ENCODE measurements around the gene NFE2. TPM values are rescaled to one million over a fixed set of nuclear protein-coding genes. Genes with fewer than 3 reads are reported as not detected.
"Not testable (repeated sequence)": the region's sequence is repeated elsewhere in the genome, so short reads cannot be mapped to it uniquely, and the experiment has no call there.

The NFE2 gene
- total RNA-seq, 2 experiments from 2014 or later = not detected

GRCh38 chr12:54324617-54325441, 24.0 kb upstream of the NFE2 start, which contains the start of gene COPZ1:
TSS of gene COPZ1 (plus strand) at chr12:54325131. CDS start at chr12:54325164, 33 bp downstream.
- ChIA-PET CTCF (ENCODE audit: unreplicated experiment) (interaction anchor here (0.6 to 1.9 kb wide), 14 partner anchors 13 to 699 kb away, joined by 3 to 6 read pairs (median 4); partner anchors contain the start of genes CBX5 and ZNF385A), POLR2A (interaction anchor here (0.5 to 2.2 kb wide), 11 partner anchors 8 to 270 kb away, joined by 3 to 15 read pairs (median 4); partner anchors contain the start of gene HNRNPA1)
- DNase-seq (ENCODE audit: low spot score) = peak; percentile 99
- Histone ChIP-seq H3K36me3 (ENCODE audit: insufficient read depth, low read length) (no peaks in the 10 kb centered on the region), H2AFZ (ENCODE audit: low read length) (peak within 1 kb of the TSS; percentile 98), H4K20me1 (ENCODE audit: insufficient read depth, low read length) (no peaks in the 10 kb centered on the region), H3K9me3 (ENCODE audit: low read length) (no peaks in the 10 kb centered on the region), H3K79me2 (ENCODE audit: insufficient read depth, low read depth, low read length) (peaks cover 14% of the 10 kb centered on the region), H3K4me1 (ENCODE audit: insufficient read depth, low read length, poor library complexity, severe bottlenecking) (peaks cover 5% of the 10 kb centered on the region), H3K4me3 (ENCODE audit: low read depth, low read length, poor library complexity, severe bottlenecking) (peak within 1 kb of the TSS; percentile 72), H3K27ac (ENCODE audit: low read depth, low read length, poor library complexity, severe bottlenecking) (peak within 1 kb of the TSS; percentile 1), H3K4me2 (ENCODE audit: low read length) (peak within 1 kb of the TSS; percentile 69), H3K9me2 (ENCODE audit: insufficient read depth, low read length) (no peaks in the 10 kb centered on the region)
- TF ChIP-seq EZH2phosphoT487 (IDR thresholded peaks at IDR 0.05; ENCODE audit: borderline replicate concordance, low read depth, low read length) (no peak), CTCF (conservative IDR thresholded peaks at IDR 0.05; ENCODE audit: low read length) (peak; percentile 94)
- BruUV-seq (replicated peaks) = no TSS peak
- intact Hi-C loops (cut with micrococcal nuclease; ENCODE audit: unreplicated experiment) = loop anchor here (1.0 to 2.0 kb wide), 3 partner anchors 30 to 45 kb away; partner anchors contain the start of genes CBX5 and HNRNPA1

- no peak for DNase-seq (ENCODE audit: low spot score)
- H3K27ac ChIP-seq (ENCODE audit: low read depth, low read length, poor library complexity, severe bottlenecking) = no peak overlapping the region
- no peaks in the 10 kb centered on the region for H3K9me3 ChIP-seq (ENCODE audit: low read length)
- H4K20me1 ChIP-seq (ENCODE audit: insufficient read depth, low read length) = no peaks in the 10 kb centered on the region
- BruUV-seq (replicated peaks) = no TSS peak
- ChIA-PET POLR2A (interaction anchor here (1.3 kb wide), 1 partner anchor 36 kb away, joined by 4 read pairs; no protein-coding TSS in a partner anchor), CTCF (ENCODE audit: unreplicated experiment) (interaction anchor here (0.8 kb wide), 1 partner anchor 58 kb away, joined by 4 read pairs; no protein-coding TSS in a partner anchor)
- H3K9me2 ChIP-seq (ENCODE audit: insufficient read depth, low read length) = no peaks in the 10 kb centered on the region
- intact Hi-C loops (cut with micrococcal nuclease; ENCODE audit: unreplicated experiment) = no loop called here
- no peak overlapping the region for H2AFZ ChIP-seq (ENCODE audit: low read length)
- peaks cover 10% of the 10 kb centered on the region for H3K79me2 ChIP-seq (ENCODE audit: insufficient read depth, low read depth, low read length)
- no peak for TF ChIP-seq EZH2phosphoT487 (IDR thresholded peaks at IDR 0.05; ENCODE audit: borderline replicate concordance, low read depth, low read length)
- no peak for TF ChIP-seq CTCF (conservative IDR thresholded peaks at IDR 0.05; ENCODE audit: low read length)
- no peaks in the 10 kb centered on the region for H3K36me3 ChIP-seq (ENCODE audit: insufficient read depth, low read length)
- H3K4me2 ChIP-seq (ENCODE audit: low read length) = no peak overlapping the region
- H3K4me1 ChIP-seq (ENCODE audit: insufficient read depth, low read length, poor library complexity, severe bottlenecking) = peaks cover 5% of the 10 kb centered on the region
- H3K4me3 ChIP-seq (ENCODE audit: low read depth, low read length, poor library complexity, severe bottlenecking) = no peak overlapping the region
Measured at GRCh38 chr12:54321363-54321762, 20.5 kb upstream of the NFE2 start.

GRCh38 chr12:54312309-54312708, 11.5 kb upstream of the NFE2 start:
- H3K27ac ChIP-seq (ENCODE audit: low read depth, low read length, poor library complexity, severe bottlenecking); DNase-seq (ENCODE audit: low spot score); H3K79me2 ChIP-seq (ENCODE audit: insufficient read depth, low read depth, low read length); H2AFZ ChIP-seq (ENCODE audit: low read length); H3K9me3 ChIP-seq (ENCODE audit: low read length); H3K9me2 ChIP-seq (ENCODE audit: insufficient read depth, low read length); H3K4me3 ChIP-seq (ENCODE audit: low read depth, low read length, poor library complexity, severe bottlenecking); BruUV-seq (replicated peaks); H3K4me2 ChIP-seq (ENCODE audit: low read length); H3K36me3 ChIP-seq (ENCODE audit: insufficient read depth, low read length); intact Hi-C loops (cut with micrococcal nuclease; ENCODE audit: unreplicated experiment); CTCF ChIA-PET (ENCODE audit: unreplicated experiment); H4K20me1 ChIP-seq (ENCODE audit: insufficient read depth, low read length); H3K4me1 ChIP-seq (ENCODE audit: insufficient read depth, low read length, poor library complexity, severe bottlenecking); POLR2A ChIA-PET: not testable (repeated sequence)
